ENCODE measurements around the gene NBPF4.

Gene NBPF4

DNA sequence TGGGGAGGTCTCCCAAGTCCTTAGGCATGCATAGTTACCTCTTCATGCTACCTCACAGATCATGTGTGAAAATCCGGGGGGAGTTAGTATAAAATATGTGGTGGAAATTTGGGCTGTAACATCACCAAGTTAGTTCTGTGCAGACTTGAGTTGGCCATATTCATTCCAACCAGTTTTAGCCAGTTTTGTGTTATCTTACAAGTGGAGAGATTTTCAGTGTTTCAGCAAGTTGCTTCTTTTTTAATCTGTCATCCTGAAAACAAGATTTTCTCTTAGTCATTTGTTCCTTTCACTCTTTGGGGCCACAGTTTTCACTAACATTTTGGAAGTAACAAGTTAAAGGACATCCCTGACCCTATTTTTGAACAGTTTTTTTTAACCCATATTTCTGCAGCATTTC lies 55.1 kb downstream of the NBPF4 start:
- H3K9me3 ChIP-seq (replicated peaks in 1 of 2; ENCODE audit: control insufficient read depth in 2 of 2, insufficient read depth in 1 of 2, low read depth in 1 of 2, low read length in 2 of 2), result peaks cover 9 to 40% of the 10 kb centered on the region in 2 donors
- no peaks in the 10 kb centered on the region for H3K4me1 ChIP-seq (ENCODE audit: control insufficient read depth in 2 of 2, insufficient read depth in 1 of 2, low read depth in 1 of 2, low read length in 2 of 2)
- H2AK5ac ChIP-seq (ENCODE audit: low read depth, low read length), result no peak overlapping the region
- H4K8ac ChIP-seq (ENCODE audit: low read depth, low read length), result no peak overlapping the region
- H3K9ac ChIP-seq (ENCODE audit: low read depth, low read length, poor library complexity), result no peak overlapping the region
- DNase-seq (ENCODE audit: low spot score), result no peak
- no peak overlapping the region for H3K4me3 ChIP-seq (ENCODE audit: low read length in 2 of 2)
- no peak overlapping the region for H4K91ac ChIP-seq (ENCODE audit: low read depth, low read length, poor library complexity)
- WGBS, 2 donors (ENCODE audit: extremely low coverage in 2 of 2, insufficient read length in 2 of 2, insufficient replicate concordance in 1 of 2), result no CpG with 5 or more reads among the region's 1 CpG
- H3K36me3 ChIP-seq (replicated peaks in 1 of 2; ENCODE audit: control insufficient read depth in 2 of 2, insufficient read depth in 2 of 2, low read length in 2 of 2), result peaks cover 12 to 65% of the 10 kb centered on the region in 2 donors
- no peak overlapping the region for H3K14ac ChIP-seq (ENCODE audit: low read length)
- H2BK120ac ChIP-seq (ENCODE audit: low read depth, low read length), result no peak overlapping the region
- no peak overlapping the region for H3K23ac ChIP-seq (ENCODE audit: low read depth, low read length, poor library complexity)
- no peak overlapping the region for H3K27ac ChIP-seq (replicated peaks; ENCODE audit: low read length)
- no peak overlapping the region for H2AFZ ChIP-seq (ENCODE audit: low read length)
- H3K27me3 ChIP-seq (ENCODE audit: control insufficient read depth in 3 of 3, insufficient read depth in 3 of 3, low read depth in 1 of 3, low read length in 3 of 3), result no peaks in the 10 kb centered on the region
- H3K79me1 ChIP-seq (ENCODE audit: low read depth, low read length), result peaks cover 5% of the 10 kb centered on the region
- H2BK5ac ChIP-seq (ENCODE audit: low read length), result no peak overlapping the region
- H3K4ac ChIP-seq (ENCODE audit: low read length), result no peak overlapping the region
- H3K4me2 ChIP-seq (ENCODE audit: insufficient read depth, low read length, poor library complexity, severe bottlenecking), result no peak overlapping the region
- no peak overlapping the region for H3K18ac ChIP-seq (ENCODE audit: low read length)
- no peak overlapping the region for H2BK15ac ChIP-seq (ENCODE audit: low read length)
- no peak overlapping the region for H2BK12ac ChIP-seq (ENCODE audit: low read length)

DNA sequence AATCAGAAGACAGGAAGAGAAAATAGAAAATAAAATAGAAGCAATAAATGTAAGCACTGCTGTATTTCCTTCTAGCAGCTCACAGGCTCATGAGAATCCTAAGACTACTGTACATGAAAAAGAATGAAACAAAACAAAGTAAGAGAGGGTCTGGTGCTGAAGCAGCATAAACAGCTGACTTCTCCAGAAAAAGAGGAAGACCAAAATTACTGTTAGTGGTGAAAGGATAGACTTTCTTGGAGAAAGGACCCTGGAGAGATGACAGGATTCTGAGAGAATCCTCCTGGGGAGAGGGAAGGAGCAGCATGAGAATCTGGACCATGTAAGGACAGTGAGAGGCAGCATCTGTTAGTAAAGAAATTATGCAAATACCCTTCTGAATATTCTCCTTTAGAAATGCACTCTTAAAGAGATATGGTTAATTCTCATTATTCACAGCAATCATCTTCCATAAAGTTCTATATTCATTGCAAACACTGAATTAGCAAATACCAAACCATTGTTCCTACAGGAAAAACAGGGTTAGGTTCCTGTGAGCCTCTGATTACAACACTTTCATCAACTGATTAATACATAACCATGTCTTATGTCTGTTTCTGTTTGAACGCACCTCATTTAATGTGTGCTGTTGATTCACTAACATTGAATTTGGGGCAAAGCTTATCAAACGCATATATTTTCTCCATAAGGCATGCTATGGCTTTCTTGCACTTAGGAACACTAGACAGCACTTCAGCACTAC lies 60.7 kb downstream of the NBPF4 start:
- H2BK15ac ChIP-seq (ENCODE audit: low read length), result no peak overlapping the region
- no peak for DNase-seq (ENCODE audit: low spot score)
- no peak overlapping the region for H2BK12ac ChIP-seq (ENCODE audit: low read length)
- peaks cover 3 to 36% of the 10 kb centered on the region in 2 donors for H3K9me3 ChIP-seq (replicated peaks in 1 of 2; ENCODE audit: control insufficient read depth in 2 of 2, insufficient read depth in 1 of 2, low read depth in 1 of 2, low read length in 2 of 2)
- H2BK5ac ChIP-seq (ENCODE audit: low read length), result no peak overlapping the region
- H3K4me1 ChIP-seq (ENCODE audit: control insufficient read depth in 2 of 2, insufficient read depth in 1 of 2, low read depth in 1 of 2, low read length in 2 of 2), result no peaks in the 10 kb centered on the region
- no peak overlapping the region for H4K8ac ChIP-seq (ENCODE audit: low read depth, low read length)
- no peak overlapping the region for H3K4me3 ChIP-seq (ENCODE audit: low read length in 2 of 2)
- H3K79me1 ChIP-seq (ENCODE audit: low read depth, low read length), result peaks cover 2% of the 10 kb centered on the region
- H3K23ac ChIP-seq (ENCODE audit: low read depth, low read length, poor library complexity), result no peak overlapping the region
- H3K9ac ChIP-seq (ENCODE audit: low read depth, low read length, poor library complexity), result no peak overlapping the region
- H3K4ac ChIP-seq (ENCODE audit: low read length), result no peak overlapping the region
- H4K91ac ChIP-seq (ENCODE audit: low read depth, low read length, poor library complexity), result no peak overlapping the region
- H2AFZ ChIP-seq (ENCODE audit: low read length), result no peak overlapping the region
- H3K36me3 ChIP-seq (replicated peaks in 1 of 2; ENCODE audit: control insufficient read depth in 2 of 2, insufficient read depth in 2 of 2, low read length in 2 of 2), result peaks cover 5 to 78% of the 10 kb centered on the region in 2 donors
- H3K27me3 ChIP-seq (ENCODE audit: control insufficient read depth in 3 of 3, insufficient read depth in 3 of 3, low read depth in 1 of 3, low read length in 3 of 3), result no peaks in the 10 kb centered on the region
- H2BK120ac ChIP-seq (ENCODE audit: low read depth, low read length), result no peak overlapping the region
- no peak overlapping the region for H3K4me2 ChIP-seq (ENCODE audit: insufficient read depth, low read length, poor library complexity, severe bottlenecking)
- H3K27ac ChIP-seq (replicated peaks; ENCODE audit: low read length), result no peak overlapping the region
- no peak overlapping the region for H2AK5ac ChIP-seq (ENCODE audit: low read depth, low read length)
- H3K14ac ChIP-seq (ENCODE audit: low read length), result no peak overlapping the region
- WGBS, 2 donors (ENCODE audit: extremely low coverage in 2 of 2, insufficient read length in 2 of 2, insufficient replicate concordance in 1 of 2), result no CpG with 5 or more reads among the region's 2 CpGs
- no peak overlapping the region for H3K18ac ChIP-seq (ENCODE audit: low read length)

DNA sequence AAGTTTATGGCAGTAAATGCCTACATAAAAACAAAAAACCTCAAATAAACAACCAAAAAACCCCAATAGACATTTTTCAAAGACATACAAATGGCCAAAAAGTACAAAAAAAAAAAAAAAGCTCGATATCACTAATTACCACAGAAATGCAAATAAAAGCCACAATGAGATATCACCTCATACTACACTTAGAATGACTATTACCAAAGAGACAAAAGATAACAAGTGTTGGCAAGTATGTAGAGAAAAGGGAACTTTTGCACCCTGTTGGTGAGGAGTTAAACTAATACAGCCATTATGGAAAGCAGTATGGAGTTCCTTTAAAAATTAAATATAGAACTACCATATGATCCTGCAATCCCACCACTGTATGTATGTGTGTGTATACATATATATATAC lies 64.9 kb downstream of the NBPF4 start:
- Histone ChIP-seq H3K23ac (ENCODE audit: low read depth, low read length, poor library complexity) (no peak overlapping the region), H3K4me1 (ENCODE audit: control insufficient read depth in 2 of 2, insufficient read depth in 1 of 2, low read depth in 1 of 2, low read length in 2 of 2) (no peaks in the 10 kb centered on the region), H2BK12ac (ENCODE audit: low read length) (no peak overlapping the region), H3K9me3 (replicated peaks in 1 of 2; ENCODE audit: control insufficient read depth in 2 of 2, insufficient read depth in 1 of 2, low read depth in 1 of 2, low read length in 2 of 2) (peaks cover 12 to 54% of the 10 kb centered on the region in 2 donors), H3K4ac (ENCODE audit: low read length) (no peak overlapping the region), H3K27ac (replicated peaks; ENCODE audit: low read length) (no peak overlapping the region), H4K91ac (ENCODE audit: low read depth, low read length, poor library complexity) (no peak overlapping the region), H3K9ac (ENCODE audit: low read depth, low read length, poor library complexity) (no peak overlapping the region), H4K8ac (ENCODE audit: low read depth, low read length) (no peak overlapping the region), H3K14ac (ENCODE audit: low read length) (no peak overlapping the region), H3K18ac (ENCODE audit: low read length) (no peak overlapping the region), H2BK15ac (ENCODE audit: low read length) (no peak overlapping the region), H3K79me1 (ENCODE audit: low read depth, low read length) (peaks cover 1% of the 10 kb centered on the region), H2BK5ac (ENCODE audit: low read length) (no peak overlapping the region), H2AFZ (ENCODE audit: low read length) (no peak overlapping the region), H3K36me3 (replicated peaks in 1 of 2; ENCODE audit: control insufficient read depth in 2 of 2, insufficient read depth in 2 of 2, low read length in 2 of 2) (peaks cover 10 to 89% of the 10 kb centered on the region in 2 donors), H3K4me2 (ENCODE audit: insufficient read depth, low read length, poor library complexity, severe bottlenecking) (no peak overlapping the region), H2AK5ac (ENCODE audit: low read depth, low read length) (no peak overlapping the region), H3K27me3 (ENCODE audit: control insufficient read depth in 3 of 3, insufficient read depth in 3 of 3, low read depth in 1 of 3, low read length in 3 of 3) (no peaks in the 10 kb centered on the region), H2BK120ac (ENCODE audit: low read depth, low read length) (no peak overlapping the region), H3K4me3 (ENCODE audit: low read length in 2 of 2) (no peak overlapping the region)
- DNase-seq (ENCODE audit: low spot score), result no peak
- WGBS, 2 donors (ENCODE audit: extremely low coverage in 2 of 2, insufficient read length in 2 of 2, insufficient replicate concordance in 1 of 2), result no CpG with 5 or more reads among the region's 1 CpG

Data from neuronal stem cell (in vitro differentiated cells).